SK-N-SH treated with all-trans-retinoic acid at 6 μM for 48 hours (cell line): ENCODE results near the gene PBX1.
"Not testable (repeated sequence)": the region's sequence is repeated elsewhere in the genome, so short reads cannot be mapped to it uniquely, and the experiment has no call there.

Experiments used
- CSDC2 ChIP-seq: fragments of 250-450 bp; sonication (Bioruptor Pico); IDR thresholded peaks from 2 replicates; pipeline ENCODE4 v1.5.0; 2020; ENCODE audit warnings: mild to moderate bottlenecking, moderate library complexity
- ESRRG ChIP-seq: fragments of 250-450 bp; sonication (Bioruptor Pico); IDR thresholded peaks from 2 replicates; pipeline ENCODE4 v1.6.1; 2021; ENCODE audit warnings: mild to moderate bottlenecking
- GLIS3 ChIP-seq: fragments of 250-450 bp; sonication (Bioruptor Pico); IDR thresholded peaks from 2 replicates; pipeline ENCODE4 v1.5.0; 2020; ENCODE audit warnings: mild to moderate bottlenecking, moderate library complexity
- OSR1 ChIP-seq: fragments of 250-450 bp; sonication (Bioruptor Pico); IDR thresholded peaks from 2 replicates; pipeline ENCODE4 v1.8.0; 2022; ENCODE audit warnings: moderate library complexity, mild to moderate bottlenecking, inconsistent platforms
- TCF4 ChIP-seq: fragments of 250-450 bp; sonication (Bioruptor Pico); IDR thresholded peaks from 2 replicates; pipeline ENCODE4 v1.8.0; 2021; ENCODE audit warnings: mild to moderate bottlenecking, moderate library complexity, borderline replicate concordance
- TF ChIP-seq, protein P1 (sequence below): fragments of 250-450 bp; sonication (Bioruptor Pico); IDR thresholded peaks from 2 replicates; pipeline ENCODE4 v1.5.1; 2020; ENCODE audit warnings: low read depth, mild to moderate bottlenecking, moderate library complexity
- TF ChIP-seq, protein P2 (sequence below): fragments of 250-450 bp; sonication (Bioruptor Pico); IDR thresholded peaks from 2 replicates; pipeline ENCODE4 v1.5.1; 2021; ENCODE audit warnings: mild to moderate bottlenecking, moderate library complexity

DNA sequence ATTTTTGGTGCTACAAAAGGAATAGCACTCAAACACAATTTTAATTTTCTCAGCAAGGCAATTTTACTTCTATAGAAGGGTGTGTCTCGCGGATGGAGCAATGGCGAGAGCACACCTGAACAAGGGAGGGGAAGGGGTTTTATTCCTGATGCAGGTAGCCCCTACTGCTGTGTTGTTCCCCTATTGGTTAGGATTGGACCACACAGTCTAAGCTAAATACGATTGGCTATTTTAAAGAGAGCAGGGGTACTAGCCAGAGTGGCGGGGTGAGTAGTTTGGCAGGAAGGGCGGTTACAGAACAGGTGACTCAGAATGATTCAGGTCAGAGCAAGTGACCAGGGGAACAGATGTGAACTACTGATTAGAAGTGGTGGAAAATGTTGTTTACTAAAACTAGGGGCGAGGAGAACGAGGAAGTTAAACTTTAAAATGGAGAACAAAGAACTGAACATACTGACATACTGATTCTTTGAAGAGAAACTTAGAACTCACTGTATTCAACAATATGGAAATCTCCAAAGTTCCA, 6.5 kb upstream of the PBX1 start:
- TF ChIP-seq, protein P1, sequence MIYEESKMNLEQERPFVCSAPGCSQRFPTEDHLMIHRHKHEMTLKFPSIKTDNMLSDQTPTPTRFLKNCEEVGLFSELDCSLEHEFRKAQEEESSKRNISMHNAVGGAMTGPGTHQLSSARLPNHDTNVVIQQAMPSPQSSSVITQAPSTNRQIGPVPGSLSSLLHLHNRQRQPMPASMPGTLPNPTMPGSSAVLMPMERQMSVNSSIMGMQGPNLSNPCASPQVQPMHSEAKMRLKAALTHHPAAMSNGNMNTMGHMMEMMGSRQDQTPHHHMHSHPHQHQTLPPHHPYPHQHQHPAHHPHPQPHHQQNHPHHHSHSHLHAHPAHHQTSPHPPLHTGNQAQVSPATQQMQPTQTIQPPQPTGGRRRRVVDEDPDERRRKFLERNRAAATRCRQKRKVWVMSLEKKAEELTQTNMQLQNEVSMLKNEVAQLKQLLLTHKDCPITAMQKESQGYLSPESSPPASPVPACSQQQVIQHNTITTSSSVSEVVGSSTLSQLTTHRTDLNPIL = not testable (repeated sequence)
- not testable (repeated sequence) for TF ChIP-seq OSR1 (CRISPR knock-in tag); GLIS3 (CRISPR knock-in tag); ESRRG; TCF4 (CRISPR knock-in tag); CSDC2
- TF ChIP-seq, protein P2, sequence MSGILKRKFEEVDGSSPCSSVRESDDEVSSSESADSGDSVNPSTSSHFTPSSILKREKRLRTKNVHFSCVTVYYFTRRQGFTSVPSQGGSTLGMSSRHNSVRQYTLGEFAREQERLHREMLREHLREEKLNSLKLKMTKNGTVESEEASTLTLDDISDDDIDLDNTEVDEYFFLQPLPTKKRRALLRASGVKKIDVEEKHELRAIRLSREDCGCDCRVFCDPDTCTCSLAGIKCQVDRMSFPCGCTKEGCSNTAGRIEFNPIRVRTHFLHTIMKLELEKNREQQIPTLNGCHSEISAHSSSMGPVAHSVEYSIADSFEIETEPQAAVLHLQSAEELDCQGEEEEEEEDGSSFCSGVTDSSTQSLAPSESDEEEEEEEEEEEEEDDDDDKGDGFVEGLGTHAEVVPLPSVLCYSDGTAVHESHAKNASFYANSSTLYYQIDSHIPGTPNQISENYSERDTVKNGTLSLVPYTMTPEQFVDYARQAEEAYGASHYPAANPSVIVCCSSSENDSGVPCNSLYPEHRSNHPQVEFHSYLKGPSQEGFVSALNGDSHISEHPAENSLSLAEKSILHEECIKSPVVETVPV = not testable (repeated sequence)
